ENCODE results near the gene NINL.
"Not testable (repeated sequence)": the region's sequence is repeated elsewhere in the genome, so short reads cannot be mapped to it uniquely, and the experiment has no call there.

NINL gene

GRCh38 chr20:25553819-25554296 lies 31.5 kb downstream of the NINL start:
- in situ Hi-C loops (cut with MboI; ENCODE audit: low sequenced_read_pairs) = no loop called here

GRCh38 chr20:25552977-25553376 lies 32.4 kb downstream of the NINL start:
- in situ Hi-C loops (cut with MboI; ENCODE audit: low sequenced_read_pairs) = no loop called here

- in situ Hi-C loops (cut with MboI; ENCODE audit: low sequenced_read_pairs) = no loop called here
Measured at GRCh38 chr20:25551413-25552215, 33.7 kb downstream of the NINL start.

- in situ Hi-C loops (cut with MboI; ENCODE audit: low sequenced_read_pairs) = not testable (repeated sequence)
Measured at GRCh38 chr20:25550645-25551337, 34.5 kb downstream of the NINL start.

GRCh38 chr20:25549843-25550477 lies 35.4 kb downstream of the NINL start:
- in situ Hi-C loops (cut with MboI; ENCODE audit: low sequenced_read_pairs) = no loop called here

GRCh38 chr20:25549172-25549773 lies 36.1 kb downstream of the NINL start:
- in situ Hi-C loops (cut with MboI; ENCODE audit: low sequenced_read_pairs) = no loop called here

GRCh38 chr20:25548613-25549086 lies 36.7 kb downstream of the NINL start:
- in situ Hi-C loops (cut with MboI; ENCODE audit: low sequenced_read_pairs) = no loop called here

- in situ Hi-C loops (cut with MboI; ENCODE audit: low sequenced_read_pairs) = no loop called here
Measured at GRCh38 chr20:25547999-25548398, 37.3 kb downstream of the NINL start.

- in situ Hi-C loops (cut with MboI; ENCODE audit: low sequenced_read_pairs) = no loop called here
Measured at GRCh38 chr20:25547063-25547462, 38.3 kb downstream of the NINL start.

- in situ Hi-C loops (cut with MboI; ENCODE audit: low sequenced_read_pairs) = no loop called here
Measured at GRCh38 chr20:25546048-25546447, 39.3 kb downstream of the NINL start.

GRCh38 chr20:25545171-25545570 lies 40.2 kb downstream of the NINL start:
- in situ Hi-C loops (cut with MboI; ENCODE audit: low sequenced_read_pairs) = no loop called here

GRCh38 chr20:25544734-25545133 lies 40.6 kb downstream of the NINL start:
- in situ Hi-C loops (cut with MboI; ENCODE audit: low sequenced_read_pairs) = no loop called here

- in situ Hi-C loops (cut with MboI; ENCODE audit: low sequenced_read_pairs) = no loop called here
Measured at GRCh38 chr20:25544311-25544710, 41.0 kb downstream of the NINL start.

GRCh38 chr20:25543068-25543467 lies 42.3 kb downstream of the NINL start:
- in situ Hi-C loops (cut with MboI; ENCODE audit: low sequenced_read_pairs) = no loop called here

- in situ Hi-C loops (cut with MboI; ENCODE audit: low sequenced_read_pairs) = no loop called here
Measured at GRCh38 chr20:25541676-25542075, 43.7 kb downstream of the NINL start.

GRCh38 chr20:25539742-25540672 lies 45.3 kb downstream of the NINL start:
- in situ Hi-C loops (cut with MboI; ENCODE audit: low sequenced_read_pairs) = no loop called here

- in situ Hi-C loops (cut with MboI; ENCODE audit: low sequenced_read_pairs) = no loop called here
Measured at GRCh38 chr20:25538838-25539665, 46.3 kb downstream of the NINL start.

GRCh38 chr20:25537890-25538289 lies 47.4 kb downstream of the NINL start:
- in situ Hi-C loops (cut with MboI; ENCODE audit: low sequenced_read_pairs) = no loop called here

- in situ Hi-C loops (cut with MboI; ENCODE audit: low sequenced_read_pairs) = no loop called here
Measured at GRCh38 chr20:25535762-25536161, 49.6 kb downstream of the NINL start.

Measured in HL-60/S4 treated with retinoic acid at 250 ng/mL for 4 days and 3 days (cell line).